Measurements from ENCODE around the gene PDGFRB. TPM values are rescaled to one million over a fixed set of nuclear protein-coding genes. Genes with fewer than 3 reads are reported as not detected.
"Not testable (repeated sequence)": the region's sequence is repeated elsewhere in the genome, so short reads cannot be mapped to it uniquely, and the experiment has no call there.

The PDGFRB gene
- total RNA-seq, 1 experiment from 2014 or later, result 10.4 TPM

- Histone ChIP-seq H3K36me3 (no peaks in the 10 kb centered on the region), H3K4me3 (no peak overlapping the region), H3K27me3 (no peaks in the 10 kb centered on the region), H3K9me3 (no peaks in the 10 kb centered on the region)
- DNase-seq, result no peak
These were observed 49.6 kb downstream of the PDGFRB start for GRCh38 chr5:150105928-150106615.

GRCh38 chr5:150104550-150104870 lies 51.1 kb downstream of the PDGFRB start:
- Histone ChIP-seq H3K36me3 (no peaks in the 10 kb centered on the region), H3K27me3 (no peaks in the 10 kb centered on the region), H3K9me3 (no peaks in the 10 kb centered on the region), H3K4me3 (no peak overlapping the region)
- DNase-seq, result no peak

GRCh38 chr5:150103678-150104549 lies 51.7 kb downstream of the PDGFRB start:
- H3K4me3 ChIP-seq, result no peak overlapping the region
- no peak for DNase-seq

GRCh38 chr5:150101023-150101422 lies 54.6 kb downstream of the PDGFRB start:
- Histone ChIP-seq H3K4me3 (no peak overlapping the region), H3K36me3 (no peaks in the 10 kb centered on the region), H3K27me3 (peaks cover 27% of the 10 kb centered on the region), H3K9me3 (no peaks in the 10 kb centered on the region)
- no peak for DNase-seq

More at GRCh38 chr5:150103678-150104549, 51.7 kb downstream of the PDGFRB start:
- Histone ChIP-seq H3K36me3 (no peaks in the 10 kb centered on the region), H3K27me3 (peaks cover 3% of the 10 kb centered on the region; the same call in 1 of the 2 replicates), H3K9me3 (no peaks in the 10 kb centered on the region)

GRCh38 chr5:150097152-150097551 lies 58.5 kb downstream of the PDGFRB start:
- DNase-seq, result no peak
- H3K27me3 ChIP-seq, result peaks cover 35% of the 10 kb centered on the region
- no peak overlapping the region for H3K4me3 ChIP-seq
- no peaks in the 10 kb centered on the region for H3K36me3 ChIP-seq
- H3K9me3 ChIP-seq, result no peaks in the 10 kb centered on the region

- H3K4me3 ChIP-seq, result no peak overlapping the region
- DNase-seq, result no peak
- H3K9me3 ChIP-seq, result no peaks in the 10 kb centered on the region
- H3K27me3 ChIP-seq, result peaks cover 63% of the 10 kb centered on the region
- H3K36me3 ChIP-seq, result no peaks in the 10 kb centered on the region
These were observed 63.4 kb downstream of the PDGFRB start for GRCh38 chr5:150092159-150092787.

GRCh38 chr5:150085950-150086715 lies 69.5 kb downstream of the PDGFRB start, which contains the start of gene CSF1R:
TSS of gene CSF1R (minus strand) at chr5:150086554. CDS start at chr5:150086427, 127 bp downstream.
- no peak for DNase-seq
- peaks cover 51% of the 10 kb centered on the region for H3K27me3 ChIP-seq
- H3K9me3 ChIP-seq, result no peaks in the 10 kb centered on the region
- H3K4me3 ChIP-seq, result no peak within 1 kb of the TSS
- H3K36me3 ChIP-seq, result no peaks in the 10 kb centered on the region

GRCh38 chr5:150085191-150085912 lies 70.3 kb downstream of the PDGFRB start:
- peaks cover 43% of the 10 kb centered on the region for H3K27me3 ChIP-seq
- no peak overlapping the region for H3K4me3 ChIP-seq
- no peak for DNase-seq
- H3K36me3 ChIP-seq, result no peaks in the 10 kb centered on the region
- no peaks in the 10 kb centered on the region for H3K9me3 ChIP-seq

GRCh38 chr5:150084754-150085153 lies 70.9 kb downstream of the PDGFRB start:
- not testable (repeated sequence) for H3K9me3 ChIP-seq, DNase-seq, H3K4me3 ChIP-seq, H3K36me3 ChIP-seq
- peaks cover 37% of the 10 kb centered on the region for H3K27me3 ChIP-seq

- no peak for DNase-seq
- Histone ChIP-seq H3K27me3 (peaks cover 18% of the 10 kb centered on the region), H3K36me3 (no peaks in the 10 kb centered on the region), H3K9me3 (no peaks in the 10 kb centered on the region), H3K4me3 (no peak overlapping the region)
These were observed 72.8 kb downstream of the PDGFRB start for GRCh38 chr5:150082889-150083288.

GRCh38 chr5:150082374-150082773 lies 73.3 kb downstream of the PDGFRB start:
- no peaks in the 10 kb centered on the region for H3K36me3 ChIP-seq
- H3K9me3 ChIP-seq, result no peaks in the 10 kb centered on the region
- peaks cover 13% of the 10 kb centered on the region for H3K27me3 ChIP-seq
- H3K4me3 ChIP-seq, result no peak overlapping the region
- no peak for DNase-seq

- Histone ChIP-seq H3K9me3 (no peaks in the 10 kb centered on the region), H3K27me3 (peaks cover 6% of the 10 kb centered on the region), H3K36me3 (no peaks in the 10 kb centered on the region), H3K4me3 (no peak overlapping the region)
- no peak for DNase-seq
These were observed 73.9 kb downstream of the PDGFRB start for GRCh38 chr5:150081541-150082283.

- Histone ChIP-seq H3K36me3 (no peaks in the 10 kb centered on the region), H3K27me3 (peaks cover 3% of the 10 kb centered on the region; the same call in 1 of the 2 replicates), H3K4me3 (no peak overlapping the region), H3K9me3 (no peaks in the 10 kb centered on the region)
- no peak for DNase-seq
These were observed 74.8 kb downstream of the PDGFRB start for GRCh38 chr5:150080696-150081435.

- H3K27me3 ChIP-seq, result peaks cover 8% of the 10 kb centered on the region
- no peaks in the 10 kb centered on the region for H3K36me3 ChIP-seq
- H3K4me3 ChIP-seq, result no peak overlapping the region
- H3K9me3 ChIP-seq, result no peaks in the 10 kb centered on the region
- DNase-seq, result no peak
These were observed 75.7 kb downstream of the PDGFRB start for GRCh38 chr5:150079909-150080461.

Measured in MG63 (cell line).